ENCODE data around the gene PJVK. TPM values are rescaled to one million over a fixed set of nuclear protein-coding genes. Genes with fewer than 3 reads are reported as not detected.
"Not testable (repeated sequence)": the region's sequence is repeated elsewhere in the genome, so short reads cannot be mapped to it uniquely, and the experiment has no call there.

PJVK gene
- total and polyA plus RNA-seq, 10 donors, result 1.0 to 8.2 (median 2.2) TPM

DNA sequence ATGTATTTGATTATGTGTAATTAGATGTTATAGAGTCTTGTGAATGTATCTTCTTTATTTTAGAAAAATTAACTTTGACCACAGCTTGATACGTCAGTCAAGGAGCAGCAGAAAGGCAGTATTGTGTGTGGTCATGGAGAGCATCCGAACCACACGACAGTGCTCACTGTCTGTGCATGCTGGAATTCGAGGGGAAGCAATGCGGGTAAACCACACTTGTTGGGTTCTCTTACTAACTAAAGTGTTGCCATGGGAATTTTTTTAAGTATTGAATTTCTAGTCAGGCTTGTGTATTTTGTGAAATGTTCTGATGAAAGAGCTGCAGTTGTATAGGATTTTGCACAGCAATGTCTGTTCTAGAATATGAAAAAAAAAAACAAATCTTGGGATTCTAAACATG is 4.8 kb downstream of the PJVK start:
- no peak overlapping the region for H3K27ac ChIP-seq
- H3K4me1 ChIP-seq, result peaks cover 0 to 10% (median 5%) of the 10 kb centered on the region in 6 donors
- DNase-seq, result no peak
- H3K36me3 ChIP-seq, result no peaks in the 10 kb centered on the region
- WGBS, 5 donors, result 89 to 96% (median 92%) methylated on average over 5 of the region's 5 CpGs
- H3K4me3 ChIP-seq, result no peak overlapping the region
- no peaks in the 10 kb centered on the region for H3K9me3 ChIP-seq
- TF ChIP-seq, protein P1, sequence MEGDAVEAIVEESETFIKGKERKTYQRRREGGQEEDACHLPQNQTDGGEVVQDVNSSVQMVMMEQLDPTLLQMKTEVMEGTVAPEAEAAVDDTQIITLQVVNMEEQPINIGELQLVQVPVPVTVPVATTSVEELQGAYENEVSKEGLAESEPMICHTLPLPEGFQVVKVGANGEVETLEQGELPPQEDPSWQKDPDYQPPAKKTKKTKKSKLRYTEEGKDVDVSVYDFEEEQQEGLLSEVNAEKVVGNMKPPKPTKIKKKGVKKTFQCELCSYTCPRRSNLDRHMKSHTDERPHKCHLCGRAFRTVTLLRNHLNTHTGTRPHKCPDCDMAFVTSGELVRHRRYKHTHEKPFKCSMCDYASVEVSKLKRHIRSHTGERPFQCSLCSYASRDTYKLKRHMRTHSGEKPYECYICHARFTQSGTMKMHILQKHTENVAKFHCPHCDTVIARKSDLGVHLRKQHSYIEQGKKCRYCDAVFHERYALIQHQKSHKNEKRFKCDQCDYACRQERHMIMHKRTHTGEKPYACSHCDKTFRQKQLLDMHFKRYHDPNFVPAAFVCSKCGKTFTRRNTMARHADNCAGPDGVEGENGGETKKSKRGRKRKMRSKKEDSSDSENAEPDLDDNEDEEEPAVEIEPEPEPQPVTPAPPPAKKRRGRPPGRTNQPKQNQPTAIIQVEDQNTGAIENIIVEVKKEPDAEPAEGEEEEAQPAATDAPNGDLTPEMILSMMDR (IDR thresholded peaks at IDR 0.05 in 8 of 11, conservative IDR thresholded peaks at IDR 0.05 in 3 of 11), result no peak
- TF ChIP-seq POLR2A (IDR thresholded peaks at IDR 0.05) (no peak), POLR2AphosphoS5 (IDR thresholded peaks at IDR 0.05) (no peak)
- intact Hi-C loops (cut with DNase I; ENCODE audit: low total_unique reads), result no loop called here
- H3K27me3 ChIP-seq (replicated peaks in 1 of 7), result no peaks in the 10 kb centered on the region

DNA sequence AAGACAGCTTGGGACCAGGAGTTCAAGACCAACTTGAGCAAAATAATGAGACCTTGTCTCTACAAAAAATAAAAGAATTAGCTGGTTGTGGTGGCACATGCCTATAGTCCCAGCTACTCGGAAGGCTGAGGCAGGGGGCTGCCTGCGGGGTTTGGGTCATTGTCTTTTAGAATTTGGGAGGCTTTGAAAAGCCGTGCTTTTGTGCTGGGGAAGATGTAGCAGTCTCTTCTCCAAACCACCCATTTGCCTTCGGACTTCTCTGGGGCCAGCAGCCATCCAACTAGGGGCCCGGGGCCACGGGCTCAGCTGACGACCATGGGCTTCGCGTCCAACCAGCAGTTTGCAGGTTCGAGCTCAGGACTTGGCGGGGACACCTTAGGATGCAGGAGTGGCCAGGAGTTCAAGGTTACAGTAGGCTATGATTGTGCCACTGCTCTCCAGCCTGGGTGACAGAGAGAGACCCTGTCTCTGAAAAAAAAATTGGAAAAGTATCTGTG is 6.3 kb downstream of the PJVK start:
- no peak for DNase-seq
- Histone ChIP-seq H3K36me3 (no peaks in the 10 kb centered on the region), H3K4me3 (no peak overlapping the region), H3K9me3 (no peaks in the 10 kb centered on the region), H3K27ac (no peak overlapping the region), H3K27me3 (replicated peaks in 1 of 7) (no peaks in the 10 kb centered on the region), H3K4me1 (peaks cover 0 to under 1% (median 0%) of the 10 kb centered on the region in 6 donors)
- intact Hi-C loops (cut with DNase I; ENCODE audit: low total_unique reads), result no loop called here
- TF ChIP-seq POLR2AphosphoS5 (IDR thresholded peaks at IDR 0.05), result no peak
- TF ChIP-seq POLR2A (IDR thresholded peaks at IDR 0.05), result no peak
- TF ChIP-seq, protein P1 (IDR thresholded peaks at IDR 0.05 in 8 of 11, conservative IDR thresholded peaks at IDR 0.05 in 3 of 11), result no peak
- 91 to 97% (median 93%) methylated on average over 10 to 11 of the region's 11 CpGs for whole genome bisulfite sequencing, 5 donors

DNA sequence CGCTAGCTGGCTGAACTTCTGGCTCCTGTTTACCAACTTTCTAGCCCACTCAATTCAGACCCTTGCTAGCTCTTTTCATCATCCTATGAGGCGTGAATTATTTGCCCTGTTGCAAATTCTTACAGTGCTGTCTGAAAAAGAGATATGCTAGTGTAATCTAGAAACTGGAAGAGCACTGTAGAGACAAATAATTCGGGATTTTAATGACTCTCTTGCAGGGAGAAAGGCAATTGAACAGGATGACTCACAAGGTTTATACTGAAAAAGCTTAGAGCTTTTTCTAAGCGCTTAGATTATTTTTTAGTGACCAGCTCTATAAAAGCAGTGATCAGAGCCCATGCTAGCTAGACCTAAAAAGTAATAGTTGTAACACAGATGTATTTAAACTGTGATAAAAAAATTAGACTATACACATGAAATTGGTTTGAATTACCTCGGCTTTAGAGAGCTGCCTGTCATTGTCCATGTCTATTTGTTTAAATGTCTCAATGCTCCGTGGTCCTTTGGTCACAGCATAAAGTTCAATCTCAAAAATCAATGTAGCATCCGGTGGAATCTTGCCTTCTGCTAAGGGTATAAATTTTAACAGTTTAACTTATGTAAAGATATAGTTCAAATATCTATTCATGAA is 18.2 kb downstream of the PJVK start:
- TF ChIP-seq POLR2AphosphoS5 (IDR thresholded peaks at IDR 0.05) (no peak), POLR2A (IDR thresholded peaks at IDR 0.05) (no peak)
- TF ChIP-seq, protein P1 (IDR thresholded peaks at IDR 0.05 in 8 of 11, conservative IDR thresholded peaks at IDR 0.05 in 3 of 11), result no peak
- no peak overlapping the region for H3K4me3 ChIP-seq
- DNase-seq, result no peak
- H3K27me3 ChIP-seq (replicated peaks in 1 of 7), result no peaks in the 10 kb centered on the region
- intact Hi-C loops (cut with DNase I; ENCODE audit: low total_unique reads), result no loop called here
- no peak overlapping the region for H3K27ac ChIP-seq
- no peaks in the 10 kb centered on the region for H3K4me1 ChIP-seq
- no peaks in the 10 kb centered on the region for H3K9me3 ChIP-seq
- 92 to 97% (median 95%) methylated on average over 7 of the region's 7 CpGs for WGBS, 5 donors
- H3K36me3 ChIP-seq, result peaks cover 0 to 29% (median 2%) of the 10 kb centered on the region in 6 donors

DNA sequence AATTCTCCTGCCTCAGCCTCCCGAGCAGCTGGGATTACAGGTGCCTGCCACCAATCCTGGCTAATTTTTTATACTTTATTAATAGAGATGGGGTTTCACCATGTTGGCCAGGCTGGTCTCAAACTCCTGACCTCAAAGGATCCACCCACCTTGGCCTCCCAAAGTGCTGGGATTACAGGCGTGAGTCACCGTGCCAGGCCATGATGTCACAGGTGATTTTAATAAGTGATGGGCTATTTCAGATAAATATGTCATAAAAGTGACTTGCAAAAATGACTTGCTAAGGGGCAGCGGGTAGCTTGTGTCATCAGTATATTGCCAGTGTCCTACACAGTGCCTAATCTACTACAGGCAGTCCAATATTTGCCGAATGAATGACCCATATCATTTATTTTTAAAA is 20.1 kb downstream of the PJVK start:
- H3K9me3 ChIP-seq; H3K4me3 ChIP-seq; intact Hi-C loops (cut with DNase I; ENCODE audit: low total_unique reads); H3K27ac ChIP-seq; H3K4me1 ChIP-seq; H3K27me3 ChIP-seq (replicated peaks in 1 of 7); DNase-seq: not testable (repeated sequence)
- WGBS, 5 donors, result 95 to 97% (median 96%) methylated on average over 5 of the region's 5 CpGs
- peaks cover 0 to 21% (median 0%) of the 10 kb centered on the region in 6 donors for H3K36me3 ChIP-seq
